ENCODE measurements around the gene ZBTB7C.

ZBTB7C gene

DNA sequence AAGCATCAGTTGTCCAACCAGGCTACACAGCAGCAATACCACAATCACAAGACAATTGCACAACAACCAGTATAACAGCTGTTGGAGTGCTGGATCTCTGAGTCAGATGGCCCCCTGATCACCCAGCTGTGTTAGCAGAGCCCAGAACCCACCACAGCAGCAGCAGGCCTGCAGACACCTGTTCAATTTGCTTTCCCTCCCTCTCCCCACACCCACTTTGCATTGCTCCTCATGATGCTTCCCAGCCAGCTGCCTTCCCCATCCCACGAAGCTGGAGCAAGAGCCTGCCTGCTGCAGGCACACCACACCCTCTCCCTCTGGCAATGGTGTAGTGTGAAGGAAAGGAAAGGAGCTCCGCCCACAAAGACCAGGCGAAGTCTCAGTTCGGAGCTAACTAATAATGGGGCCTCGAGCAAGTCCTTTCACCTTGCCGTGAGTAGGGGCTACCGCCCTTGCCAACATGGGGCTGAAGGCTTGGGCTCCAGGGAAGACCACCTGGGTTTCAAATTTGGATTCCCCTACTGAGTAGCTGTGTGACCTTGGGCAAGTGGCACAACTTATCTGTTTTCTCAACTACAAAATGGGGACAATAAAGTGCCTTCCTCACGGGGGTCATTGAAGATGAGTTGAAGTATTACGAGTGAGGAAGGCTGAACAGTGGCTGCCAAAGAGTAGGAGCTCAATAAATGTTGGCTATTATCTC lies 19.4 kb upstream of the ZBTB7C start:
- Histone ChIP-seq H3K36me3 (ENCODE audit: low read length) (no peaks in the 10 kb centered on the region), H3K9ac (ENCODE audit: low read length) (no peak overlapping the region), H3K79me2 (ENCODE audit: insufficient read depth, low read length) (no peaks in the 10 kb centered on the region), H3K9me2 (replicated peaks; ENCODE audit: insufficient read depth, low read length) (no peaks in the 10 kb centered on the region), H3K4me3 (ENCODE audit: insufficient read depth, low read length, poor library complexity, severe bottlenecking) (no peak overlapping the region), H3K27ac (ENCODE audit: low read depth, low read length) (no peak overlapping the region), H3K4me2 (ENCODE audit: low read depth, low read length, poor library complexity, severe bottlenecking) (no peak overlapping the region), H2AFZ (ENCODE audit: low read depth, low read length, severe bottlenecking) (no peak overlapping the region), H3K9me3 (ENCODE audit: insufficient read depth, low read length) (no peaks in the 10 kb centered on the region), H4K20me1 (ENCODE audit: low read depth, low read length) (no peaks in the 10 kb centered on the region), H3K27me3 (ENCODE audit: low read length) (no peaks in the 10 kb centered on the region), H3F3A (ENCODE audit: insufficient read depth) (no peaks in the 10 kb centered on the region)
- TF ChIP-seq, protein P1, sequence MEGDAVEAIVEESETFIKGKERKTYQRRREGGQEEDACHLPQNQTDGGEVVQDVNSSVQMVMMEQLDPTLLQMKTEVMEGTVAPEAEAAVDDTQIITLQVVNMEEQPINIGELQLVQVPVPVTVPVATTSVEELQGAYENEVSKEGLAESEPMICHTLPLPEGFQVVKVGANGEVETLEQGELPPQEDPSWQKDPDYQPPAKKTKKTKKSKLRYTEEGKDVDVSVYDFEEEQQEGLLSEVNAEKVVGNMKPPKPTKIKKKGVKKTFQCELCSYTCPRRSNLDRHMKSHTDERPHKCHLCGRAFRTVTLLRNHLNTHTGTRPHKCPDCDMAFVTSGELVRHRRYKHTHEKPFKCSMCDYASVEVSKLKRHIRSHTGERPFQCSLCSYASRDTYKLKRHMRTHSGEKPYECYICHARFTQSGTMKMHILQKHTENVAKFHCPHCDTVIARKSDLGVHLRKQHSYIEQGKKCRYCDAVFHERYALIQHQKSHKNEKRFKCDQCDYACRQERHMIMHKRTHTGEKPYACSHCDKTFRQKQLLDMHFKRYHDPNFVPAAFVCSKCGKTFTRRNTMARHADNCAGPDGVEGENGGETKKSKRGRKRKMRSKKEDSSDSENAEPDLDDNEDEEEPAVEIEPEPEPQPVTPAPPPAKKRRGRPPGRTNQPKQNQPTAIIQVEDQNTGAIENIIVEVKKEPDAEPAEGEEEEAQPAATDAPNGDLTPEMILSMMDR (IDR thresholded peaks at IDR 0.05; ENCODE audit: insufficient read depth, low read length, poor library complexity, severe bottlenecking): no peak
- TF ChIP-seq EZH2phosphoT487 (conservative IDR thresholded peaks at IDR 0.05; ENCODE audit: low read length): no peak

DNA sequence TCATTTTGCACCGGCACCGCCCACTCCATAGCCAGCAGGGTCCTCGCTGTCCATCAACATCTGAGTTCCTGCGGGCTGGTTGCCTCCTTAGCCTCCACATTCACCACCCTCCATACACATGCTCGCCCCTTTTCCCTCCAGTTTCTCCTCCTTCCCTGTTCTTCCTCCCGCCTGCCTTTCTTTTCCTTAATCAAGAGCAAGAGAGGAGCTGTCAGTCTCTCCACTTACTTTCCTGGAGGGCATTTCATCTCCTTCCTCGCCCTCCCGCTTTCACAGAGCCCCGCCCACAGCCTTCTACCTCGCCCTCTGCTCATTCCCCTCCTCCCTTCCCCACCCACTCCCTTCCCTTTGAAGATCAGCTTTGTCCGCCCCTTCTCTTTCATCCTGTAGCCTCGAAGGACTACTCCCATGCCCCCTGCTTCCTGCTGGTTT lies 13.8 kb upstream of the ZBTB7C start:
- no peaks in the 10 kb centered on the region for H3F3A ChIP-seq (ENCODE audit: insufficient read depth)
- TF ChIP-seq, protein P1 (IDR thresholded peaks at IDR 0.05; ENCODE audit: insufficient read depth, low read length, poor library complexity, severe bottlenecking): no peak
- no peak for TF ChIP-seq EZH2phosphoT487 (conservative IDR thresholded peaks at IDR 0.05; ENCODE audit: low read length)
- no peaks in the 10 kb centered on the region for H4K20me1 ChIP-seq (ENCODE audit: low read depth, low read length)
- no peaks in the 10 kb centered on the region for H3K79me2 ChIP-seq (ENCODE audit: insufficient read depth, low read length)
- H2AFZ ChIP-seq (ENCODE audit: low read depth, low read length, severe bottlenecking): no peak overlapping the region
- H3K9me3 ChIP-seq (ENCODE audit: insufficient read depth, low read length): no peaks in the 10 kb centered on the region
- no peak overlapping the region for H3K27ac ChIP-seq (ENCODE audit: low read depth, low read length)
- no peak overlapping the region for H3K4me3 ChIP-seq (ENCODE audit: insufficient read depth, low read length, poor library complexity, severe bottlenecking)
- no peaks in the 10 kb centered on the region for H3K27me3 ChIP-seq (ENCODE audit: low read length)
- no peak overlapping the region for H3K9ac ChIP-seq (ENCODE audit: low read length)
- no peak overlapping the region for H3K4me2 ChIP-seq (ENCODE audit: low read depth, low read length, poor library complexity, severe bottlenecking)
- H3K9me2 ChIP-seq (replicated peaks; ENCODE audit: insufficient read depth, low read length): no peaks in the 10 kb centered on the region
- H3K36me3 ChIP-seq (ENCODE audit: low read length): no peaks in the 10 kb centered on the region

DNA sequence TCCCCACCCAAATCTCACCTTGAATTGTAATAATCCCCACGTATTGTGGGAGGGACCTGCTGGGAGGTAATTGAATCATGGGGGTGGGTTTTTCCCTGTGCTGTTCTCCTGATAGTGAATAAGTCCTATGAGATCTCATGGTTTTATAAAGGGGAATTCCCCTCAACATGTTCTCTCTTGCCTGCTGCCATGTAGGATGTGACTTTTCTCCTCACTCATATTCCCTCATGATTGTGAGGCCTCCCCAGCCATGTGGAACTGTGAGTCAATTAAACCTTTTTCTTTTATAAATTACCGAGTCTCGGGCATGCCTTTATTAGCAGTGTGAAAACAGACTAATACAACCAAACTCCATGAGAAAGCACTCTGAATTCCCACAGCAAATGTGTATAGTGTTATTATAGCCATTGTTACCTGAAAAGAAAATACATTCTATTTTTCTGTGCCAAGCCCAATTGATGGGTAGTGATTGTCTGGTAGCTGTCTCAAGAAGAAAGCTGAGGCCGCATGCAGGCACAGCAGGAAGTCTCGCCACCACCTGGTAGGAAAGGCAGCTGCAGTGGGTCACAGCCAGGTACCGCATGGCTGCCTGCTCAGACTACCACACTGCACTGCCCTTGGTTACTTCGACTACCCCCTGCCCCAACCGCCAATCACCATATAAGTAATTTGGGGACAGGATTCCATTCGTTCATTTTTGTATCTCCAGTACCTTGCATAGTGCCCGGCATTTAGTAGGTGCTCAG lies 10.3 kb upstream of the ZBTB7C start:
- no peak overlapping the region for H3K4me2 ChIP-seq (ENCODE audit: low read depth, low read length, poor library complexity, severe bottlenecking)
- no peak overlapping the region for H3K27ac ChIP-seq (ENCODE audit: low read depth, low read length)
- H2AFZ ChIP-seq (ENCODE audit: low read depth, low read length, severe bottlenecking): no peak overlapping the region
- no peak overlapping the region for H3K4me3 ChIP-seq (ENCODE audit: insufficient read depth, low read length, poor library complexity, severe bottlenecking)
- H3K79me2 ChIP-seq (ENCODE audit: insufficient read depth, low read length): no peaks in the 10 kb centered on the region
- no peak for TF ChIP-seq EZH2phosphoT487 (conservative IDR thresholded peaks at IDR 0.05; ENCODE audit: low read length)
- TF ChIP-seq, protein P1 (IDR thresholded peaks at IDR 0.05; ENCODE audit: insufficient read depth, low read length, poor library complexity, severe bottlenecking): no peak
- H3K9me3 ChIP-seq (ENCODE audit: insufficient read depth, low read length): no peaks in the 10 kb centered on the region
- H3F3A ChIP-seq (ENCODE audit: insufficient read depth): no peaks in the 10 kb centered on the region
- H3K27me3 ChIP-seq (ENCODE audit: low read length): no peaks in the 10 kb centered on the region
- H4K20me1 ChIP-seq (ENCODE audit: low read depth, low read length): no peaks in the 10 kb centered on the region
- H3K9me2 ChIP-seq (replicated peaks; ENCODE audit: insufficient read depth, low read length): no peaks in the 10 kb centered on the region
- no peaks in the 10 kb centered on the region for H3K36me3 ChIP-seq (ENCODE audit: low read length)
- no peak overlapping the region for H3K9ac ChIP-seq (ENCODE audit: low read length)

Data from SU-DHL-6 (cell line).